Measurements from ENCODE around the gene OGFRL1.

The OGFRL1 gene

GRCh38 chr6:71336901-71337300 lies 48.3 kb downstream of the OGFRL1 start:
- no peak for DNase-seq

- no peak for DNase-seq
These were observed 50.1 kb downstream of the OGFRL1 start for GRCh38 chr6:71338540-71339316.

- DNase-seq: no peak
These were observed 54.2 kb downstream of the OGFRL1 start for GRCh38 chr6:71342772-71343171.

DNA sequence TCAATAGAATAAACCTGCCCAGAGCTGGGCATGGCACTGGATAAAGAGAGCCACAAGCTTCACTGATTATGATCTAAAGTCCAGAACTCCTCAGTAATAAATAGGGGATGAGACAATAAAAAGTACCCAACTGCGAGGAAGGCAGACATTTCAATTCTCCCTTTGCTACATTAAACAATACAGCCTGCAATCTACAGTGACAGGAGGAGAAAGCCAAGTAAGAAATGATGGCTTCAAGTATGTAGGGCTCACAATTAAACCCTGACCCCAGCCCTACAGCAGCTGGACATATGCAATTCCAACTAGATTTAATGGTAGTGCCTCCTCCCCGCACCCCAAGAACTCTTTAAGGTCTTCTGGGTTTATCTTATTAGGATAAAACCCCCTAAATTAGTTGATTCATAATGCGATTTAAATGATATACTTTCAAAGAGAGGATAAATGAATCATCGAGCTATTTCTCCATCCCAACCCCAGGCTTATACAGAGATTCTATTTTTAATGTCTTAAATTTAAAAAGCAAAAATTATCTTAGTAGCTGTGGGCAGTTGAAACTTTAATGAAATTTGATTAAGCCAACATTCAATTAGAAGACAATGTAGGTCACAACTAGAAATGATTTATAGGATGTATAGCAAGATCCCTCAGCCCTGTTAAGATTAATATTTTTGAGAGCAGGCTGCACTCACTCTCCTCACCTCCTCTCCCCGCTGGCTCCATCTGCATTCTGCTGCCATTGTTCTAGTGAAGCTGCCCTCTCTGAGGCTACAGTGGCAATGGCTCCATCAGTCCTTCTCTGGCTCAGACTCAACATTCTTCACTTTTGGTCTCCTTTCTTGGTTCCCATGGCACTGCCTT lies 57.1 kb downstream of the OGFRL1 start:
- no peak for DNase-seq

DNA sequence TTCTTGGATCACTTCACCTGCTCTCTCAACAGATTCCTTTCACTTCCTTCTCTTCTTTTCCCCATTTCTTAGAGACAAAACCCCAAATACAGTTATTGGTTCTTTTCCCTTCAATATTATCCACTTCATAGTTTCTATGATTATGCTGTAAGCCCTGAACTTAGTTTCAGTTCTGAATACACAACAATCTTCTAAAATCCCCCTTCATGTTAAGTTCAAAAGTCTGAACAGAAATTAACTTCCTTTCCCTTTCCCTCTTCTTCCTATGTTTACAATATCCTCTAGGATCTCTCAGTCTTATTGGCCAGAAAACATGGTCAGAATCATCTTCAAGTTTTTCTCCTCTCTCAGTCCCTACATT lies 57.7 kb downstream of the OGFRL1 start:
- no peak for DNase-seq

- DNase-seq: no peak
These were observed 58.5 kb downstream of the OGFRL1 start for GRCh38 chr6:71347119-71347518.

- no peak for DNase-seq
These were observed 60.8 kb downstream of the OGFRL1 start for GRCh38 chr6:71349395-71349794.

DNA sequence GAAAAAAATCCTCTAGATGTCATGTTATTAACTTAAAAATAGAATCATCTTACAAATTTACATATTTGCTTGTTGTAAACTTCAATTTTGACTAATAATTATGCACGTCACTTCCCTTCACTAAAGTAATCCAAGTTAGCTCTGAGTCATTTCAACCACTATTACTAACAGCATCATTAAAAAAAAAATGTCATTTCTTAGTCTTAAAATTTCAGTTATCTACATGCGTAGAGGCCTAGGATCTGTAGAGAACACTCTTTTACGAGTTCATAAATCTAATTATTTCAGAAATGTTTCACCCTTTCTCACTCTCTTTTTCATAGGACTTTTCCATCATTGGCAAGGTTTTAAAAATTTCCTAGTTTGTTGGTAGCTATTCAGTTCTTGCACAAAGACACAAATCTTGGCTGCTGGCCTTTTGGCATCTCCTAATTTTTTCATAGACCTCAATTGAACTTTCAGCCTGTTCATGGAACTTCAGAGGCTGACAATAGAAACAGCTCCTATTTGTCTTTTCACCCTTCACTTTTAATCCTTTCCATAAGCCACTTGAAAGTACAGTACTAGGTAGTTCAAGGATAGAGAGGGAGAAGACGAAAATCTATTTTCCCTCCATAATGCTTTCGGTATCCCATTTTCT lies 61.5 kb downstream of the OGFRL1 start:
- no peak for DNase-seq

DNA sequence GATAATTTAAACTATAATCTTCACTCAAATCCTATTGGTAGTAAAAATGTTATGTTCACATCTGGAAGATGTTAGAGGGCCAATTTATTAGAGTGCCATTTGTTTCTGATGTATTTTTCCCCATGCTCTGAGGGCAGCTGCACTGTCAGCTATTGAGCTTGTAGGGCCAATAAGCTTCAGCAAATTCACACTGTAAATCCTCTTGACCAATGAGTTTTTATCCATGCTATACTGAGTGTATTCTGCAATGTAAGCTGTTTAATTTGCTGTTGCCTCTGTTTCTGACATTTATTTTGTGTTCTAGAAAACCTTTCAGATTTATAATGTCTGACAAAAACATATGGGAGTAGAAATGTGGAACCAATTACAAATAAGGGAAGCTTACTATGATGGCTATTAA lies 62.6 kb downstream of the OGFRL1 start:
- no peak for DNase-seq
